HG03521 (cell line): ENCODE results near the gene LZTR1.
"Not testable (repeated sequence)": the region's sequence is repeated elsewhere in the genome, so short reads cannot be mapped to it uniquely, and the experiment has no call there.

Experiments used
- ATAC-seq: cut with Tn5 transposase; IDR thresholded peaks from one replicate; pipeline ENCODE4 v1.9.1; 2021; ENCODE audit warnings: mild to moderate bottlenecking, moderate library complexity; ENCODE audit not compliant: unreplicated experiment

LZTR1 gene

GRCh38 chr22:20981787-20982562 is at the start of gene LZTR1:
Gene LZTR1, plus strand, starts transcription at chr22:20982297. Its CDS starts 75 bp downstream, at chr22:20982372.
- ATAC-seq: peak; percentile 81

- ATAC-seq: no peak
Measured at GRCh38 chr22:20933910-20934309, 48.2 kb upstream of the LZTR1 start.

- ATAC-seq: not testable (repeated sequence)
Measured at GRCh38 chr22:20935049-20935448, 47.0 kb upstream of the LZTR1 start.

- ATAC-seq: not testable (repeated sequence)
Measured at GRCh38 chr22:20935780-20936539, 46.1 kb upstream of the LZTR1 start.

GRCh38 chr22:20937031-20937793 is 44.9 kb upstream of the LZTR1 start:
- no peak for ATAC-seq

- ATAC-seq: no peak
Measured at GRCh38 chr22:20937794-20938671, 44.1 kb upstream of the LZTR1 start.

GRCh38 chr22:20939457-20940185 is 42.5 kb upstream of the LZTR1 start:
- not testable (repeated sequence) for ATAC-seq

- ATAC-seq: no peak
Measured at GRCh38 chr22:20940186-20940651, 41.9 kb upstream of the LZTR1 start.

- no peak for ATAC-seq
Measured at GRCh38 chr22:20940904-20941385, 41.2 kb upstream of the LZTR1 start.

GRCh38 chr22:20942203-20942902 is 39.7 kb upstream of the LZTR1 start:
- ATAC-seq: not testable (repeated sequence)

GRCh38 chr22:20943104-20943933 is 38.8 kb upstream of the LZTR1 start:
- no peak for ATAC-seq

- ATAC-seq: no peak
Measured at GRCh38 chr22:20944042-20944441, 38.1 kb upstream of the LZTR1 start.

- ATAC-seq: no peak
Measured at GRCh38 chr22:20945578-20945934, 36.5 kb upstream of the LZTR1 start.

GRCh38 chr22:20946080-20946986 is 35.8 kb upstream of the LZTR1 start:
- no peak for ATAC-seq

GRCh38 chr22:20946991-20947390 is 35.1 kb upstream of the LZTR1 start:
- ATAC-seq: no peak

- no peak for ATAC-seq
Measured at GRCh38 chr22:20948450-20948849, 33.6 kb upstream of the LZTR1 start.

GRCh38 chr22:20948989-20949388 is 33.1 kb upstream of the LZTR1 start:
- ATAC-seq: no peak
